Measurements from ENCODE around the gene NUP98. TPM values are rescaled to one million over a fixed set of nuclear protein-coding genes. Genes with fewer than 3 reads are reported as not detected.

The NUP98 gene
- total and polyA plus RNA-seq, 2 of the 13 experiments (the other 11 are each of a cell fraction or from before 2014, with no cell fraction given): 76.6 to 85.3 TPM

DNA sequence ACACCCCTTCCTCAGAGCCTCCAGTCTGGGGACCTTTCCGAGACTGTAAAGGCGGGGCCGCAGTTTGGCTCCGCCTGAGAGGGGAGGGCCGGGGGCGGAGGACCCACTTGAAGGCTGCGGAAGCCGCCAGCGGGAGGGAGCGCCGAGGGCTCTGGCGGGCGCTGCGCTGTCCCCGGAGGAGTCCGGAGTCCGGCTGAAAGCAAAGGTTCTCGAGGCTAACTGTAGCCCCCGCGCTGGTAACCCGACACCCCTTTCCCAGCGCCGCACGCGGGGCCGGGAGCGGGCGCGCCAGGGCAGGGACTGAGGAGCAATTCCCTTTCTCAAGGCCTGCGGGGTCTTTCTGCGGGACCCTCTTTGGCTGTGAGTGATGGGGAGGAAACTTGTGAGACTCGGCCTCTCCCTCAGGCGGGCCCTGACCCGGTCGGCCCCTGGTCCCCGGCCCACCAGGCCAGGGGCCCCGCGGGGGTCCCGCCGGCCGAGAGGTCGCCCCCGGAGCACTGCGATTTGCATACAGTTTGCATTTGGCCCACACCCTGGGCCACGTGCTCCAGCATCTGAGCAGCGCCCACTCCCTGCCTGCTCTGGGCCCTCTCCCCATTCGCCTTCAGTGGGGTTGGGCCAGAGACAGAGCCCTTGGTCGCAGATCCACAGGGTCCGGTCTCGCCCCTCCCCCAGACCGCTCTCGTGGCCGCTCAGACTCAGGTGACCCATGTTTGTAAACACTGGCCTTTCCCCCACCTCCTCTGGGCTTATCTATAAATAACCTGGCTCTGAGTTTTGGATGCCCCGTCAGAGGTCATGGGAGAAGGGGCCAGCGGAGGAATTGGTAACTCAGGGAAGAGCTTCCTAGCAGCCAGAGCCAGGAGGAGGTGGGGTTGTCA is 155.0 kb downstream of the NUP98 start (continued):
- no peak for TF ChIP-seq DMAP1 (CRISPR knock-in tag; IDR thresholded peaks at IDR 0.05)
- TF ChIP-seq BORCS8-MEF2B (CRISPR knock-in tag; IDR thresholded peaks at IDR 0.05): peak; percentile 32
- TF ChIP-seq RFXAP (CRISPR knock-in tag; IDR thresholded peaks at IDR 0.05; ENCODE audit: borderline replicate concordance): no peak
- peak; percentile 77 for TF ChIP-seq RBFOX2 (IDR thresholded peaks at IDR 0.05; ENCODE audit: low read depth, low read length)
- TF ChIP-seq SIN3A (IDR thresholded peaks at IDR 0.05; ENCODE audit: borderline replicate concordance, low read depth, low read length): peak; percentile 49; the same call in 1 of the 2 replicates
- TF ChIP-seq, protein P1, sequence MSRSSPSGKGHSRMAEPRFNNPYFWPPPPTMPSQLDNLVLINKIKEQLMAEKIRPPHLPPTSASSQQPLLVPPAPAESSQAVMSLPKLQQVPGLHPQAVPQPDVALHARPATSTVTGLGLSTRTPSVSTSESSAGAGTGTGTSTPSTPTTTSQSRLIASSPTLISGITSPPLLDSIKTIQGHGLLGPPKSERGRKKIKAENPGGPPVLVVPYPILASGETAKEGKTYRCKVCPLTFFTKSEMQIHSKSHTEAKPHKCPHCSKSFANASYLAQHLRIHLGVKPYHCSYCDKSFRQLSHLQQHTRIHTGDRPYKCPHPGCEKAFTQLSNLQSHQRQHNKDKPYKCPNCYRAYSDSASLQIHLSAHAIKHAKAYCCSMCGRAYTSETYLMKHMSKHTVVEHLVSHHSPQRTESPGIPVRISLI (CRISPR knock-in tag; IDR thresholded peaks at IDR 0.05; ENCODE audit: borderline replicate concordance): no peak
- no peak for TF ChIP-seq ZNF550 (CRISPR knock-in tag; IDR thresholded peaks at IDR 0.05; ENCODE audit: borderline replicate concordance)
- TF ChIP-seq ZNF432 (CRISPR knock-in tag; IDR thresholded peaks at IDR 0.05; ENCODE audit: borderline replicate concordance): no peak
- no peak for TF ChIP-seq ZNF282 (IDR thresholded peaks at IDR 0.05; ENCODE audit: partially characterized antibody)
- no peak for TF ChIP-seq MAF1 (CRISPR knock-in tag; IDR thresholded peaks at IDR 0.05; ENCODE audit: borderline replicate concordance)
- no peak for TF ChIP-seq CREM (IDR thresholded peaks at IDR 0.05)
- no peak for TF ChIP-seq CREM (CRISPR knock-in tag; IDR thresholded peaks at IDR 0.05)
- TF ChIP-seq TAF15 (IDR thresholded peaks at IDR 0.05; ENCODE audit: low read depth, low read length, poor library complexity, severe bottlenecking): no peak
- TF ChIP-seq, protein P2, sequence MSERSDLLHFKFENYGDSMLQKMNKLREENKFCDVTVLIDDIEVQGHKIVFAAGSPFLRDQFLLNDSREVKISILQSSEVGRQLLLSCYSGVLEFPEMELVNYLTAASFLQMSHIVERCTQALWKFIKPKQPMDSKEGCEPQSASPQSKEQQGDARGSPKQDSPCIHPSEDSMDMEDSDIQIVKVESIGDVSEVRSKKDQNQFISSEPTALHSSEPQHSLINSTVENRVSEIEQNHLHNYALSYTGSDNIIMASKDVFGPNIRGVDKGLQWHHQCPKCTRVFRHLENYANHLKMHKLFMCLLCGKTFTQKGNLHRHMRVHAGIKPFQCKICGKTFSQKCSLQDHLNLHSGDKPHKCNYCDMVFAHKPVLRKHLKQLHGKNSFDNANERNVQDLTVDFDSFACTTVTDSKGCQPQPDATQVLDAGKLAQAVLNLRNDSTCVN (CRISPR knock-in tag; IDR thresholded peaks at IDR 0.05; ENCODE audit: borderline replicate concordance): no peak
- peak; percentile 27; the same call in 1 of the 2 replicates for TF ChIP-seq ZSCAN21 (CRISPR knock-in tag; IDR thresholded peaks at IDR 0.05; ENCODE audit: borderline replicate concordance)
- TF ChIP-seq, protein P3, sequence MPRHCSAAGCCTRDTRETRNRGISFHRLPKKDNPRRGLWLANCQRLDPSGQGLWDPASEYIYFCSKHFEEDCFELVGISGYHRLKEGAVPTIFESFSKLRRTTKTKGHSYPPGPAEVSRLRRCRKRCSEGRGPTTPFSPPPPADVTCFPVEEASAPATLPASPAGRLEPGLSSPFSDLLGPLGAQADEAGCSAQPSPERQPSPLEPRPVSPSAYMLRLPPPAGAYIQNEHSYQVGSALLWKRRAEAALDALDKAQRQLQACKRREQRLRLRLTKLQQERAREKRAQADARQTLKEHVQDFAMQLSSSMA (CRISPR knock-in tag; IDR thresholded peaks at IDR 0.05): 0 out of 2 replicates have a peak, but pooled peaks have one; percentile 20
- TF ChIP-seq ZNF766 (CRISPR knock-in tag; IDR thresholded peaks at IDR 0.05; ENCODE audit: borderline replicate concordance): peak; percentile 51; the same call in 1 of the 2 replicates
- TF ChIP-seq SIX4 (CRISPR knock-in tag; IDR thresholded peaks at IDR 0.05): peak; percentile 97
- TF ChIP-seq NFYB (CRISPR knock-in tag; IDR thresholded peaks at IDR 0.05): 0 out of 2 replicates have a peak, but pooled peaks have one; percentile 17
- TF ChIP-seq, protein P4, sequence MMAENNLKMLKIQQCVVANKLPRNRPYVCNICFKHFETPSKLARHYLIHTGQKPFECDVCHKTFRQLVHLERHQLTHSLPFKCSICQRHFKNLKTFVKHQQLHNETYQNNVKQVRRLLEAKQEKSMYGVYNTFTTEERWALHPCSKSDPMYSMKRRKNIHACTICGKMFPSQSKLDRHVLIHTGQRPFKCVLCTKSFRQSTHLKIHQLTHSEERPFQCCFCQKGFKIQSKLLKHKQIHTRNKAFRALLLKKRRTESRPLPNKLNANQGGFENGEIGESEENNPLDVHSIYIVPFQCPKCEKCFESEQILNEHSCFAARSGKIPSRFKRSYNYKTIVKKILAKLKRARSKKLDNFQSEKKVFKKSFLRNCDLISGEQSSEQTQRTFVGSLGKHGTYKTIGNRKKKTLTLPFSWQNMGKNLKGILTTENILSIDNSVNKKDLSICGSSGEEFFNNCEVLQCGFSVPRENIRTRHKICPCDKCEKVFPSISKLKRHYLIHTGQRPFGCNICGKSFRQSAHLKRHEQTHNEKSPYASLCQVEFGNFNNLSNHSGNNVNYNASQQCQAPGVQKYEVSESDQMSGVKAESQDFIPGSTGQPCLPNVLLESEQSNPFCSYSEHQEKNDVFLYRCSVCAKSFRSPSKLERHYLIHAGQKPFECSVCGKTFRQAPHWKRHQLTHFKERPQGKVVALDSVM (CRISPR knock-in tag; IDR thresholded peaks at IDR 0.05): peak; percentile 96
- peak; percentile 40 for TF ChIP-seq AGO2 (optimal IDR thresholded peaks at IDR 0.05; ENCODE audit: low read depth, low read length)
- TF ChIP-seq ZKSCAN8 (CRISPR knock-in tag; IDR thresholded peaks at IDR 0.05; ENCODE audit: borderline replicate concordance): no peak
